C1 segment of cervical spinal cord (tissue), 14 donors: ENCODE data around the gene ADAMTS2.

Experiments used
- DNase-seq, 14 donors: peaks; one replicate each; lab custom pipeline; 2025; lab: John Stamatoyannopoulos, UW

The ADAMTS2 gene

GRCh38 chr5:179142434-179143198 is 202.6 kb downstream of the ADAMTS2 start:
- DNase-seq = no peak

DNA sequence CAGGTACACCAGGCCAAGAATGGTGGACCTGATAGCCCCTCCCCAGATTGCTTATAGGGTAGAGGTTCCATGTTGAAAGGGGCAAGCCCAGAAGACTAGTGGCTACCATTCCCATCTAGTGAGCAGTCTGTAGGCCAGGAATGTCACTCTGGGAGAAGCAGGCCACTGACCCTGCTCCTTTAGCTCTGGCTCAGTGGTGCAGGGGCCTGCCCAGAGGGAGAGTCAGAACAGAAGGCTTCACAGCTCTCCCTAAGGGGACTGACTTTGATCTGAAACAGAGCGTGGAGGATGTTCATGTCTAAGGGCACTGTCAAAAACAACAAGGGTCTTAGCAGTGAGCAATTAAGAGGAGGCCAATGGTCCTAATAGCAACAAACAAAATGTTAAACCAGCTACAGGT is 203.4 kb downstream of the ADAMTS2 start:
- DNase-seq = no peak

- no peak for DNase-seq
Observed at GRCh38 chr5:179140293-179140692, 205.0 kb downstream of the ADAMTS2 start.

DNA sequence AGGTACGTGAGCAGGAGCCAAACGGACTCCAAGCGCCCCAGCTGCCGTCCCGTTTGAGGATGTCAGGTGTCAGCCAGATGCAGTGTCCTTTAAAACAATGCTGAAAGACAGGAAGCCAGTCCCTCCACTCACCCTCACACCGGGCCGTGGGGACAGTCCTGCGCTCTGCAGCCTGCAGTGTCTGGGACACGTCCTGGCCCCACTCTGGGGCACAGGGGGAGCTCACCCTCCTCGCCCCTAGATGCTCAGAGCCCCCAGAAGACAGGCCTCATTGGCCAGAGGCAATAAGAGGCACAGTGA is 205.4 kb downstream of the ADAMTS2 start:
- no peak for DNase-seq

DNA sequence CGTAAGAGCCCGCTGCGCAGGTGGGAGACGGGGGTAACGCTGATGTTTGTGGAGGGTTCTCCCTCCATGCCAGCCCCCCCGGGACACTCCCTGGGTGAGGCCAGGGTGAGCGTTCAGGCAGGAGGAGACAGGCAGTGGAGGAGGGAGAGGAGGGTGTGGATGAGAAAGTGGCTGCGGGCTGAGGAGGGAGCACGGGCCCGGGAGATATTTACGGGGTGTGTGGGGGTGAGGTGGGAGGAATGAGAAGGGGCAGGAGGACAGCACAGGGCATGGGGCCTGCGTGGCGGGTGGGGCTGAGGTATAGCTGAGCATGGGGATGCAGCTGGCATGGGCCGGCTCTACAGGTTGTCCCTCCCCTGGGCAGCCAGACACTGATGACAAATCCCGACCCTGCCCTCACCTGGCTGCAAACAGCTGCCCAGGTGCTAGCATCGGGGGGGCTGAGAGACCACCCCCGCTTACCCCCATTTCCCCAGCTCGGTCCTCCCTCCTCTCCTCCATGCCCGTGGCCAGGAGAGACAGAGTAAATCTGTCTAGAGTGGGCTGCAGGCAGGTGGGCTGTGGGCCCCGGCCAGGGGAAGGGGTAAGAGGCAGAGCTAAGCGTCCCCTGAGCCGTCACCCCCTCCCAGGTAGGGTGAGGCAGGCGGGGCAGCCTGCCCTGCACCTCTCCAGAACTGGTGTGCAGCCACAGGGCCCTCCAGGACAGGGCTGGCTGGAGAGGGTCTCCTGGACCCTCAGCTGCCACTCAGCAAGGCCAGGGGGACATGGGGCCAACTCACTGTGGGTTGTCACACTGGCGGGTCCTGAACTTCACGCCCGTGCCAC is 205.9 kb downstream of the ADAMTS2 start:
- no peak for DNase-seq

DNA sequence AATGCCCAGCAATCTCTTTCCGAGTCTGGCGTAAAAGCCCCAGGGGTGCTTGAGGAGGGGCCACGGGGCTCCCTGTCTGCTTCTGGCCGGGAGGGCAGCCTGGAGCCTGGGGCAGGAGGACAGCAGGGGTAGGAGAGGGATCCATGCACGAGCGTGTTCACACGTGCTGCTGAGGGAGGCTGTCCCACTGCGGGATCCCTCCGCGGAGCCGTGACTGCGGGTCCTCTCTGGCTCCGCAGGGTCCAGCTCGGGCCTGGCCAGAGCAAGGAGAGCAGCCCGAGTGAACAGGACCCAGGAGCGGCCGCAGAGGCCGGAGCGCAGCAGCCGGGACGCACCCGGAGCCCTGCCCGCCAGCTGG is 206.7 kb downstream of the ADAMTS2 start:
- DNase-seq = no peak

DNA sequence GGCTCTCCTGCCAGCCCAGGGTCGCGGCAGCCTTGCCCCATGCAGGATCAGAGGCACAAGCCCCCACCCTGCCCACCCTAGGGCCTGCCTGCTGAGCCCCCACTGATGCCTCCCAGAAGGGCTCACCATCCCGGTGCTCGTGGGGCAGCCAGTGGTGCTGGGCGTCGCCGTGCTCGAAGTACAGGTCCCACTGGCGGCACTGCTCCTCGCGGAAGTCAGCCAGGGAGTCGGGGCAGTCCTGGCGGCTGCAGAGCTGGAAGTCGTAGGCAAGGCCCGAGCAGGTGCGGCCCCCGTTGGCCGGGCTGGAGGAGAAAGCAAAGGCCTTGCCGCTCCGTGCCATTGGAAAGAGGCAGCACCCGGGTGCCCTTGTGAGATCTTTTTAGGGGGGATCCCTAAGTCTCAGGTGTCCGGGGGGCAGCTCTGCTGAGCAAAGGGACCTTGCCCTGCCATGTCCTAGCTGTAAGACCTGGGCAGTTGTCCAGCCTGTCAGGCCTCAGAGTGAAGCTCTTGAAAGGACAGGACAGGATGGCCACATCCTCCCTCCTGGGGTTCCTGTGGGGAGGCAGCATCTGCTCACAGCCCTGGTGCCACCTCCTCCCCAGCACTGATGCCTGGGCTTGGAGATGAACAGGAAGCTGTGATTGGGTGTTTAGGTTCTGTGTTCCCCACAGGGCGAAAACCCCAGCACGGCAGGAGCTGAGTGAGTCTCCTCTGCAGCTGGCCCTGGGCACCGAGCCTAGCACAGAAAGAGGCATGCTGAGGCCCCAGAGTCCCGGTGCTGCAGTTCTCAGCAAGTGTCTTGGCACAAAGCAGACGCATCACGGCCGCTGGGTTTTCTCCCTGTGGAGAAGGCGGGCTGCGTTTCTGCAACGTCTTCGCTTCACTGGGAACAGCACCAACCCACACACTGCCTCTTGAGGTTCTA is 207.4 kb downstream of the ADAMTS2 start:
- no peak for DNase-seq

DNA sequence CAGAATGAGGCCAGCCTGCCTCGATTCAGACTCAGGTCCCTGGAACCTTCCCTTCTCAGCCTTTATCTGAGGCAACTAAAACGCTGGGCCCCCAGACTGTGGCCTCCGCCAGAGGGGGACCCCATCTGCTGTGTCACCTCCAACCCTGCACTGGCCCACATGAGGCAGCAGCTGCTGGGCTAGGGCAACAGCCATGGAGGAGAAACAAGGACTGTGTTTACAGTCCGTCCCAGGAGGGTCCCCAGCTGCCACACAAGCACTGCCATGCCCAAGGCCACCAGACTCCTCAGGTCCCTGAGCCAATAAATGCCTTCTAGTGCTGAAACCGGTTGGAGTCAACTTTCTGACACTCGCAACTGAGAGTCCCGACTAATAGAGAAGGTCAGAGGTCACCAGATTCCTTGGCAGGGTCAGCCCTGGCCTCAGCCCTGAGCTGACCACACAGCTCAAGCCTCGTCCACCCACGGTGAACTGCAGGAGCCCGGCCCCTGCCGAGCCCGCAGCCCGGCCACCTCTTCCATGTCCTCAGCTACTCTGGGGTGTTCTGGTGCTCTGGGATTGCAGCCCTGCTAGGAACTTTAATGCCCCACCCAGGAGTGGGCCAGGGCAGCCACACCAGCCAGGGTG is 208.1 kb downstream of the ADAMTS2 start:
- DNase-seq = no peak

GRCh38 chr5:179135441-179136215 is 209.6 kb downstream of the ADAMTS2 start:
- DNase-seq = no peak

DNA sequence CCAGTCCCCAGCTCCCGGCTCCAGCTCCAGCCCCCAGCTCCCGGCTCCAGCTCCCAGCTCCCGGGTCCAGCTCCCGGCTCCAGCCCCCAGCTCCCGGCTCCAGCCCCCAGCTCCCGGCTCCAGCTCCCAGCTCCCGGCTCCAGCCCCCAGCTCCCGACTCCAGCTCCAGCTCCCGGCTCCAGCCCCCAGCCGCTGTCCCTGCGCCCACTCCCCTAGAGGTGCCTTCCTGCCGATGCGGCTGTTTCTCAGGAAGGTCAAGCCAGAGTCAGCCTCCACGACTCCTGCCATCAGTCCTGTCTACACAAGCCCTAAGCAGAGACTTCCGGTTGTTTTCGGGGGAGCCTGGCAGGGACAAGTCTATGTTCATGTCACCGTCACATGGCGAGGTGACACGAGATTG is 210.3 kb downstream of the ADAMTS2 start:
- no peak for DNase-seq

DNA sequence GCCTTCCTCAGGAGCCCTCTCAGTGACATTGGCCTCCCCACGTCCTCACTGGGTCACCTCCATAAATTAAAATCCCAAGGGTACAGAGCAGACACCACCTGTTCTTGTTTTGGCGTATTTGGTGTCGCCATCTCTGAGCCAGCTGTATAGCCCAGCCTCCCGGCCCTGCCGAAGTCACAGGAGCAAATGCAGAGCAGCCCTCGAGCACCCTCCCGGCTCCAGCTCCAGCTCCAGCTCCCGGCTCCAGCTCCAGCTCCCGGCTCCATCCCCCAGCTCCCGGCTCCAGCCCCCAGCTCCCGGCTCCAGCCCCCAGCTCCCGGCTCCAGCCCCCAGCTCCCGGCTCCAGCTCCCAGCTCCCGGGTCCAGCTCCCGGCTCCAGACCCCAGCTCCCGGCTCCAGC is 210.8 kb downstream of the ADAMTS2 start:
- no peak for DNase-seq

GRCh38 chr5:179132586-179133355 is 212.5 kb downstream of the ADAMTS2 start:
- DNase-seq = no peak

- DNase-seq = no peak
Observed at GRCh38 chr5:179131886-179132585, 213.2 kb downstream of the ADAMTS2 start.

GRCh38 chr5:179131321-179131835 is 213.9 kb downstream of the ADAMTS2 start:
- no peak for DNase-seq

DNA sequence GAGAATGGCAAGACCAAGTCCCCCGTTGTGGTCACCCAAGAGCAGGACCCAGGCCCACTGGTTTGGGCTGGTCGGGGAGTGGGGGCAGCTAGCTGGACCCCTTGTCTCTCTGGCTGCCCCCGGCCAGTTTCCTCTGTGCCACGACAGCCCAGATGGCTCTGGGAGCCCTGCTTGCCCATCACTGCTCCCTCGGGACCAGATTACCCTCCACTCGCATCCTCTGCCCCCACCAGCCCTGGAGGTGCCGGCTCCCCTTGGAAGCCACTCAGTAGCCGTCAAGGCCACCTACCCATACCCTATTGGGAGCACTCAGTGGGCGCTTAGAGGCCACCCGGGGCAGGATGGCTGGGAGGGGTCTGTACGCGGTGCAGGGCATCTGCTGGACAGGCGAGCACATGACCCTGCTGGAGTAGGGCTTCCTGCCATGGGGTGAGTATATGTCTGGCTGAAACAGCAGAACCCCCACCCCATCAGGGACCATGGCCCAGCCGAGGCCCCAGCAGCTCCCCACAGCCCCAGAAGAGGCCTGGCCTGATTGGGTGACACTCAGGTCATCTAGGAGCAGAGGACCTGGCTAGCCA is 215.1 kb downstream of the ADAMTS2 start:
- DNase-seq = no peak

- DNase-seq = no peak
Observed at GRCh38 chr5:179129607-179130071, 215.6 kb downstream of the ADAMTS2 start.

- no peak for DNase-seq
Observed at GRCh38 chr5:179128976-179129375, 216.3 kb downstream of the ADAMTS2 start.

DNA sequence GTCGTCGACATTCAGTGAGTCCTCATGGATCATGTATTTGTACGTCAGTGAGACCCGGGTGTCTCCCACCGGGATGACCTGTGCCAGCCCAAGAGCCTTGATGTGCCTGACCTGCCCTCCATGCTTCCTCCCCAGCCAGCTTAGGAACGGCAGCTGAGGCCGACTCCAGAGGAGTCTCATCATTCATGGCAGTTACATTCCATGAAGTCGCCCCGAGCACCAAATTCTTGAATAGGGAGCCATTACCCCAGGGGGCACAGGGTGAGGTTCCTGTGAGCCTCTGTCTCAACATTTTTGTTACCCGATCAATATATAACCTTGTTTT is 217.3 kb downstream of the ADAMTS2 start:
- no peak for DNase-seq
